IMR-90 (cell line): Measurements from ENCODE around the gene ITGA3.

Source experiments
- BHLHE40 ChIP-seq: fragments of 150-350 bp; IDR thresholded peaks from 2 replicates; pipeline ENCODE4 v1.6.1; 2016; ENCODE audit warnings: mild to moderate bottlenecking, low read depth, low read length
- CEBPB ChIP-seq: IDR thresholded peaks from 2 replicates; pipeline ENCODE4 v1.6.1; 2012; ENCODE audit warnings: low read depth, low read length, improper control_type of control experiment
- CTCF ChIP-seq: conservative IDR thresholded peaks from 2 replicates; pipeline ENCODE4 v1.5.1; 2012; ENCODE audit warnings: mild to moderate bottlenecking, low read depth, low read length, improper control_type of control experiment
- ELK1 ChIP-seq: fragments of 150-350 bp; IDR thresholded peaks from 2 replicates; pipeline ENCODE4 v1.6.1; 2016; ENCODE audit warnings: low read depth, mild to moderate bottlenecking, low read length, moderate library complexity, borderline replicate concordance
- MAZ ChIP-seq: IDR thresholded peaks from 2 replicates; pipeline ENCODE4 v1.6.1; 2012; ENCODE audit warnings: low read depth, mild to moderate bottlenecking, low read length, improper control_type of control experiment, moderate library complexity, borderline replicate concordance
- POLR2A ChIP-seq: IDR thresholded peaks from 2 replicates; pipeline ENCODE4 v1.6.1; 2012; ENCODE audit warnings: mild to moderate bottlenecking, low read depth, low read length
- RAD21 ChIP-seq: IDR thresholded peaks from 2 replicates; pipeline ENCODE4 v1.6.1; 2012; ENCODE audit warnings: low read length, improper control_type of control experiment
- RCOR1 ChIP-seq: IDR thresholded peaks from 2 replicates; pipeline ENCODE4 v1.6.1; 2012; ENCODE audit warnings: mild to moderate bottlenecking, low read length, improper control_type of control experiment; ENCODE audit not compliant: insufficient replicate concordance
- RFX5 ChIP-seq: IDR thresholded peaks from 2 replicates; pipeline ENCODE4 v1.8.0; 2012; ENCODE audit warnings: low read depth, mild to moderate bottlenecking, low read length, moderate library complexity
- USF2 ChIP-seq: fragments of 150-350 bp; IDR thresholded peaks from 2 replicates; pipeline ENCODE4 v1.6.1; 2017; ENCODE audit warnings: mild to moderate bottlenecking, antibody characterized with exemption, low read length, low read depth

GRCh38 chr17:50072130-50072529, 16.2 kb downstream of the ITGA3 start:
- TF ChIP-seq CTCF (0 out of 2 replicates have a peak, but pooled peaks have one; percentile 3), BHLHE40 (no peak), RFX5 (no peak), ELK1 (no peak), RAD21 (no peak), CEBPB (no peak), POLR2A (no peak), USF2 (no peak), MAZ (no peak), RCOR1 (no peak)
